H9 (cell line): Measurements from ENCODE around the gene PGGHG. TPM values are rescaled to one million over a fixed set of nuclear protein-coding genes. Genes with fewer than 3 reads are reported as not detected.

Experiments used
- DNase-seq: peaks from one replicate; pipeline ENCODE4 v3.0.0-alpha.2; 2017
- H2AFZ ChIP-seq: one replicate; pipeline ENCODE4 v1.6.1; 2013; ENCODE audit warnings: mild to moderate bottlenecking, low read length, control low read depth, moderate library complexity
- H2AK5ac ChIP-seq: 2 replicates; pipeline ENCODE4 v1.6.1; 2013; ENCODE audit warnings: low read length, control low read depth, mixed read lengths; ENCODE audit not compliant: insufficient read length
- H2BK120ac ChIP-seq: one replicate; pipeline ENCODE4 v1.6.1; 2013; ENCODE audit warnings: low read depth, mild to moderate bottlenecking, low read length, control low read depth, inconsistent platforms; ENCODE audit not compliant: poor library complexity, severe bottlenecking
- H2BK12ac ChIP-seq: 2 replicates; pipeline ENCODE4 v1.6.1; 2013; ENCODE audit warnings: low read length, control low read depth, mixed read lengths, low read depth; ENCODE audit not compliant: insufficient read length
- H2BK15ac ChIP-seq: 2 replicates; pipeline ENCODE4 v1.6.1; 2013; ENCODE audit warnings: low read depth, low read length, control low read depth
- H2BK20ac ChIP-seq: one replicate; pipeline ENCODE4 v1.6.1; 2013; ENCODE audit warnings: low read depth, mild to moderate bottlenecking, low read length, control low read depth, inconsistent platforms; ENCODE audit not compliant: poor library complexity, severe bottlenecking
- H2BK5ac ChIP-seq: 2 replicates; pipeline ENCODE4 v1.6.1; 2013; ENCODE audit warnings: low read length, control low read depth, mixed read lengths; ENCODE audit not compliant: insufficient read length
- H3K14ac ChIP-seq: 2 replicates; pipeline ENCODE4 v1.6.1; 2013; ENCODE audit warnings: low read length, control low read depth; ENCODE audit not compliant: insufficient read depth
- H3K18ac ChIP-seq: 2 replicates; pipeline ENCODE4 v1.6.1; 2013; ENCODE audit warnings: low read depth, mild to moderate bottlenecking, mixed read lengths, low read length, control low read depth; ENCODE audit not compliant: insufficient read length
- H3K23ac ChIP-seq: 2 replicates; pipeline ENCODE4 v1.6.1; 2013; ENCODE audit warnings: low read length, control low read depth, mixed read lengths, low read depth; ENCODE audit not compliant: insufficient read length
- H3K23me2 ChIP-seq: 2 replicates; pipeline ENCODE4 v1.6.1; 2013; ENCODE audit warnings: low read depth, mild to moderate bottlenecking, mixed read lengths, low read length, control low read depth; ENCODE audit not compliant: insufficient read length, poor library complexity, severe bottlenecking
- H3K27ac ChIP-seq: 2 replicates; pipeline ENCODE4 v1.5.1; 2013; ENCODE audit warnings: low read length, control low read depth, mixed read lengths, low read depth; ENCODE audit not compliant: insufficient read length
- H3K27me3 ChIP-seq: 2 replicates; pipeline ENCODE4 v1.6.1; 2013; ENCODE audit warnings: low read length, control low read depth, inconsistent platforms; ENCODE audit not compliant: insufficient read depth
- H3K4ac ChIP-seq: 2 replicates; pipeline ENCODE4 v1.6.1; 2013; ENCODE audit warnings: low read depth, mild to moderate bottlenecking, control low read depth, inconsistent platforms, low read length, moderate library complexity
- H3K4me1 ChIP-seq: 2 replicates; pipeline ENCODE4 v1.6.1; 2013; ENCODE audit warnings: low read length, control low read depth, inconsistent platforms; ENCODE audit not compliant: insufficient read depth
- H3K4me2 ChIP-seq: 2 replicates; pipeline ENCODE4 v1.6.1; 2013; ENCODE audit warnings: low read length, control low read depth, mixed read lengths; ENCODE audit not compliant: insufficient read length, insufficient read depth
- H3K56ac ChIP-seq: 2 replicates; pipeline ENCODE4 v1.6.1; 2013; ENCODE audit warnings: low read depth, mild to moderate bottlenecking, mixed read lengths, low read length, control low read depth; ENCODE audit not compliant: insufficient read length
- H3K79me1 ChIP-seq: 2 replicates; pipeline ENCODE4 v1.6.1; 2013; ENCODE audit warnings: low read depth, mild to moderate bottlenecking, moderate library complexity, low read length, control low read depth, inconsistent platforms; ENCODE audit not compliant: insufficient read depth, poor library complexity, severe bottlenecking
- H3K79me2 ChIP-seq: 2 replicates; pipeline ENCODE4 v1.6.1; 2013; ENCODE audit warnings: low read length, control low read depth, inconsistent platforms; ENCODE audit not compliant: insufficient read depth
- H3K9ac ChIP-seq: 2 replicates; pipeline ENCODE4 v1.6.1; 2013; ENCODE audit warnings: low read length, control low read depth, mixed read lengths; ENCODE audit not compliant: insufficient read length; ENCODE audit errors: extremely low read depth
- H3K9me3 ChIP-seq: one replicate; pipeline ENCODE4 v1.6.1; 2013; ENCODE audit warnings: low read depth, low read length, inconsistent platforms; ENCODE audit not compliant: control insufficient read depth
- H3T11ph ChIP-seq: one replicate; pipeline ENCODE4 v1.6.1; 2013; ENCODE audit warnings: mild to moderate bottlenecking, low read length, control low read depth, inconsistent platforms
- H4K20me1 ChIP-seq: one replicate; pipeline ENCODE4 v1.6.1; 2013; ENCODE audit not compliant: control insufficient read depth, insufficient read length, insufficient read depth
- H4K5ac ChIP-seq: 2 replicates; pipeline ENCODE4 v1.6.1; 2013; ENCODE audit warnings: low read depth, mild to moderate bottlenecking, mixed read lengths, low read length, control low read depth; ENCODE audit not compliant: insufficient read length
- H4K8ac ChIP-seq: replicated peaks from 2 replicates; pipeline ENCODE4 v1.6.1; 2013; ENCODE audit warnings: low read length, control low read depth, mixed read lengths, low read depth; ENCODE audit not compliant: insufficient read length
- H4K91ac ChIP-seq: 2 replicates; pipeline ENCODE4 v1.6.1; 2013; ENCODE audit warnings: low read depth, mild to moderate bottlenecking, moderate library complexity, mixed read lengths, low read length, control low read depth; ENCODE audit not compliant: insufficient read length
- H3K27ac Mint-ChIP-seq, 3 experiments: 2 replicates in 2 of 3; 3 replicates in 1 of 3; pipeline ENCODE4 v1.8.0; 2020 to 2021; ENCODE audit warnings: mixed read lengths in 3 of 3, mild to moderate bottlenecking in 1 of 3, moderate library complexity in 1 of 3
- H3K27me3 Mint-ChIP-seq: 2 replicates; pipeline ENCODE4 v1.8.0; 2021; ENCODE audit warnings: low read depth, mild to moderate bottlenecking, moderate library complexity, mixed read lengths
- H3K36me3 Mint-ChIP-seq, 3 experiments: 2 replicates in 2 of 3; 3 replicates in 1 of 3; pipeline ENCODE4 v1.8.0; 2020 to 2021; ENCODE audit warnings: low read depth in 3 of 3, mixed read lengths in 3 of 3; ENCODE audit not compliant: insufficient read depth in 1 of 3
- H3K4me1 Mint-ChIP-seq, 2 experiments: 2 replicates each; pipeline ENCODE4 v1.8.0; 2020; ENCODE audit warnings: mixed read lengths in 2 of 2
- H3K4me3 Mint-ChIP-seq, 2 experiments: 2 replicates in 1 of 2; 3 replicates in 1 of 2; pipeline ENCODE4 v1.8.0; 2020 to 2021; ENCODE audit warnings: mild to moderate bottlenecking in 2 of 2, mixed read lengths in 2 of 2, moderate library complexity in 1 of 2
- H3K9me3 Mint-ChIP-seq, 2 experiments: 2 replicates in 1 of 2; 3 replicates in 1 of 2; pipeline ENCODE4 v1.8.0; 2020; ENCODE audit warnings: mild to moderate bottlenecking in 2 of 2, mixed read lengths in 2 of 2, moderate library complexity in 1 of 2
- CTCF ChIP-seq: fragments of 200-600 bp; sonication (generic); conservative IDR thresholded peaks from 3 replicates; pipeline ENCODE4 v1.8.0; 2021; ENCODE audit warnings: antibody characterized with exemption, mild to moderate bottlenecking
- WGBS: extraction: QIAGEN DNeasy Blood & Tissue Kit; methylation state at CpG from one replicate; pipeline ENCODE4 v1.1.7; 2013; ENCODE audit warnings: missing lambda C conversion rate, low lambda C conversion rate, mixed read lengths; ENCODE audit not compliant: insufficient read length; ENCODE audit errors: extremely low coverage; 5-methylcytosine and 5-hydroxymethylcytosine counted together
- total RNA-seq: library from RNA; stranded (reverse); gene quantifications from 2 replicates; pipeline ENCODE4 v1.2.1, GENCODE V29; 2021

PGGHG gene
- total RNA-seq, 1 experiment from 2014 or later = 58.3 TPM

GRCh38 chr11:329886-330253 is 40.9 kb downstream of the PGGHG start:
- Mint-ChIP-seq H3K27ac (no peak overlapping the region), H3K36me3 (peaks cover 4 to 38% (median 13%) of the 10 kb centered on the region in 3 experiments; a peak in 6 of 7 replicates), H3K4me1 (peaks cover 29 to 37% of the 10 kb centered on the region in 2 experiments), H3K9me3 (peaks cover 21 to 25% of the 10 kb centered on the region in 2 experiments), H3K4me3 (0 out of 5 replicates have a peak overlapping the region, but pooled peaks of 1 of the 2 experiments have one; percentile 31), H3K27me3 (peaks cover 3% of the 10 kb centered on the region)
- H3K27ac ChIP-seq = no peak overlapping the region
- no peak for DNase-seq
- no peak overlapping the region for H2BK15ac ChIP-seq
- H3K56ac ChIP-seq = no peak overlapping the region
- H4K20me1 ChIP-seq = no peaks in the 10 kb centered on the region
- H3K18ac ChIP-seq = no peak overlapping the region
- H2BK20ac ChIP-seq = no peak overlapping the region
- H3K4me1 ChIP-seq = no peaks in the 10 kb centered on the region; the same call in 1 of the 2 replicates
- no peak overlapping the region for H3K4ac ChIP-seq
- no peak overlapping the region for H2BK5ac ChIP-seq
- no peaks in the 10 kb centered on the region for H3K9me3 ChIP-seq
- no peak overlapping the region for H2AK5ac ChIP-seq
- no peak overlapping the region for H4K5ac ChIP-seq
- no peaks in the 10 kb centered on the region for H3K23me2 ChIP-seq
- no peaks in the 10 kb centered on the region for H3K79me1 ChIP-seq
- no peak overlapping the region for H2BK12ac ChIP-seq
- no peak overlapping the region for H2AFZ ChIP-seq
- no peak overlapping the region for H3K4me2 ChIP-seq
- H4K8ac ChIP-seq = no peak overlapping the region
- no peak overlapping the region for H4K91ac ChIP-seq
- no peaks in the 10 kb centered on the region for H3K79me2 ChIP-seq
- no peak overlapping the region for H3K9ac ChIP-seq
- no peak overlapping the region for H3K14ac ChIP-seq
- no peak overlapping the region for H3K23ac ChIP-seq
- no peaks in the 10 kb centered on the region for H3K27me3 ChIP-seq
- H3T11ph ChIP-seq = no peak overlapping the region
- no peak for TF ChIP-seq CTCF
- WGBS = no CpG with 5 or more reads among the region's 2 CpGs
- H2BK120ac ChIP-seq = no peak overlapping the region
